ENCODE data around the gene NPPB.
"Not testable (repeated sequence)": the region's sequence is repeated elsewhere in the genome, so short reads cannot be mapped to it uniquely, and the experiment has no call there.

NPPB gene

GRCh38 chr1:11858613-11858967, at the start of gene NPPB:
TSS of gene NPPB (minus strand) at chr1:11858945. CDS start at chr1:11858833, 112 bp downstream.
- no peak for TF ChIP-seq CTCF (conservative IDR thresholded peaks at IDR 0.05)
- TF ChIP-seq ZFX (IDR thresholded peaks at IDR 0.05), result no peak
- H3K27ac ChIP-seq, result no peak within 1 kb of the TSS

- no peak; the same call in 1 of the 2 replicates for TF ChIP-seq CTCF (conservative IDR thresholded peaks at IDR 0.05)
- no peak for TF ChIP-seq ZFX (IDR thresholded peaks at IDR 0.05)
Measured at GRCh38 chr1:11908095-11908675, 49.4 kb upstream of the NPPB start.

DNA sequence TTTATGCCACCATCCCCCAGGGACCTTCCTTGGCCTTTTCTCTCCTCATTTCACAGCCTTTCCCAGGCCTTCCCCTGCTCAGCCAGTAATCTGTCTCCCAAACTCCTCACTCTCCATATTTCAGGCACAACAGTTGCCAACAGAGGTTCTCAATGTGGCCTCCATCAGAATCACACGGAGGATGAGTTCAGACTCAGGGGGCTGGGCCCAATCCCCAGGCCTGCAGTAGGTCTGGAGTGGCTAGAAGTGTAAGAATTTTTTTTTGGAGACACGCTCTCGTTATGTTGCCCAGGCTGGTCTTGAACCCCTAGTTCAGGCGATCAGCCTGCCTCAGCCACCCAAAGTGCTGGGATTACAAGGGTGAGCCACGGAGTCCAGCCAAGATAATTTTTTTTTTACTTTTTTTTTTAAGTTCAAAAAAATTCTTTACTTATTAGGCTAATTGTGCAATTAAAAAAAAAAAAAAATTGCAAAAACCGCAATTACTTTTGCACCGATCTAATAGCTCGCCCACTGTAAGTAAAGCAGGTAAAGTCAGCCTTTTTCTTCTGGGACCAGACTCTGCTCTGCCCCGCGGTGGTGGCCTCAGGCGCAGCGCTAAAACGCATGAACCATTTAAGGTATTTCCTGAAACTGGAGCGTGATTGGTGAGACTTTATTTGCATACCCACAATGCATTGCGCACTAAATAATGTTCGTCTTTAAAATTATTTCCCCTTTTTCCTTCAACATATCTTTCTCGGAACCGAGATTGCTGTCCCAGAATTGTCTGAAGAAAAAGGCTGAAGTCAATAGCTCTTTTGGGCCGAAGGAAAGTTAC, 48.7 kb upstream of the NPPB start:
- TF ChIP-seq CTCF (conservative IDR thresholded peaks at IDR 0.05) (peak; percentile 99), ZFX (IDR thresholded peaks at IDR 0.05) (no peak)
- peak overlapping the region; percentile 62 for H3K27ac ChIP-seq

More at GRCh38 chr1:11908095-11908675, 49.4 kb upstream of the NPPB start:
- peak overlapping the region; percentile 86 for H3K27ac ChIP-seq

GRCh38 chr1:11906870-11907269, 48.1 kb upstream of the NPPB start:
- H3K27ac ChIP-seq, result peak overlapping the region; percentile 62; the same call in 1 of the 2 replicates
- no peak for TF ChIP-seq CTCF (conservative IDR thresholded peaks at IDR 0.05)
- no peak for TF ChIP-seq ZFX (IDR thresholded peaks at IDR 0.05)

DNA sequence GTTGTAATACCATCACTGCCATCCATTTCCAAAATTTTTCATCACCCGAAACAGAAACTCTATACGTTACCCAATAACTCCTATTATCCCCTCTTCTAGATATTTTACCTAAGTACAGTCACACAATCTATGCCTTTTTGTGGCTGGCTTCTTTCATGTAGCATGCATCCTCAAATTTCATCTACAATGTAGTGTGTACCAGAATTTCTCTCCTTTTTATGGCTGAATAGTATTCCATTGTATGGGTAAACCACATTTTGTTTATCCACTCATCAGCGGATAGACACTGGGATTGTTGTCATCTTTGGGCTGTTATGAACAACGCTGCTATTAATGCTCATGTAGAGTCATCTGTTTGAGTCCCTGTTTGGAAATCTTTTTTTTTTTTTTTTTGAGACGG, 46.2 kb upstream of the NPPB start:
- no peak overlapping the region for H3K27ac ChIP-seq
- TF ChIP-seq ZFX (IDR thresholded peaks at IDR 0.05) (no peak), CTCF (conservative IDR thresholded peaks at IDR 0.05) (no peak)

DNA sequence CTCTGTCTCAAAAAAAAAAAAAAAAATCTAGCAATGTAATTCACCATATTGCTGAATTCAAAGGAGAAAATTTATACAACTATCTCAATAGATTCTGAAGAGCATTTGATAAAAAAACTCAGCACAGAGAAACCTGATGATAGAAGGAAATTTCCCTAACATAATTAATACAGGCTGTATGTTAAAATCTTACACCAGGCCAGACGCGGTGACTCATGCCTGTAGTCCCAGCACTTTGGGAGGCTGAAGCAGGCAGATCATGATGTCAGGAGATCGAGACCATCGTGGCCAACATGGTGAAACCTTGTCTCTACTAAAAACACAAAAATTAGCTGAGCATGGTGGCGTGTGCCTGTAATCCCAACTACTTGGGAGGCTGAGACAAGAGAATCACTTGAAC, 45.4 kb upstream of the NPPB start:
- H3K27ac ChIP-seq, result not testable (repeated sequence)

- no peak overlapping the region for H3K27ac ChIP-seq
- TF ChIP-seq ZFX (IDR thresholded peaks at IDR 0.05) (no peak), CTCF (conservative IDR thresholded peaks at IDR 0.05) (no peak)
Measured at GRCh38 chr1:11903210-11903609, 44.5 kb upstream of the NPPB start.

DNA sequence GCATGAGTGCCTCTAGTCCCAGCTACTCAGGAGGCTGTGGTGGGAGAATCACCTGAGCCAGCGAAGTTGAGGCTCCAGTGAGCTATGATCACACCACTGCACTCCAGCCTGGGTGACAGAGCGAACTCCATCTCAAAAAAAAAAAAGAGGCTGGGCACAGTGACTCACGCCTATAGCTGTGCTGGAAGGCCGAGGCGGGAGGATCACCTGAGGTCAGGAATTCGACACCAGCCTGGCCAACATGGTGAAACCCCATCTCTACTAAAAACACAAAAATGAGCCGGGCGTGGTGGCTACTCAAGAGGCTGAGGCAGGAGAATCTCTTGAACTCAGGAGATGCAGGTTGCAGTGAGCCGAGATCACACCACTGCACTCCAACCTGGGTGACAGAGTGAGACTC, 42.7 kb upstream of the NPPB start:
- not testable (repeated sequence) for H3K27ac ChIP-seq
